ENCODE data around the gene EIF3F.

Gene EIF3F

GRCh38 chr11:8045839-8046238 is 58.7 kb downstream of the EIF3F start:
- no peak for TF ChIP-seq POLR2AphosphoS5 (IDR thresholded peaks at IDR 0.05; ENCODE audit: low read depth, low read length)
- TF ChIP-seq REST (IDR thresholded peaks at IDR 0.05; ENCODE audit: insufficient read depth in 1 of 2, low read depth in 2 of 2, low read length in 2 of 2) = no peak
- TF ChIP-seq TAF1 (IDR thresholded peaks at IDR 0.05; ENCODE audit: borderline replicate concordance, insufficient read depth, low read length) = no peak
- TF ChIP-seq FOXP2 (optimal IDR thresholded peaks at IDR 0.05; ENCODE audit: borderline replicate concordance, extremely low read depth, extremely low read length, insufficient read depth) = no peak
- TF ChIP-seq SIN3A (IDR thresholded peaks at IDR 0.05; ENCODE audit: borderline replicate concordance, insufficient read depth, low read length) = no peak

GRCh38 chr11:8047382-8047781 is 60.2 kb downstream of the EIF3F start:
- TF ChIP-seq SIN3A (IDR thresholded peaks at IDR 0.05; ENCODE audit: borderline replicate concordance, insufficient read depth, low read length) (no peak), REST (IDR thresholded peaks at IDR 0.05; ENCODE audit: insufficient read depth in 1 of 2, low read depth in 2 of 2, low read length in 2 of 2) (no peak), FOXP2 (optimal IDR thresholded peaks at IDR 0.05; ENCODE audit: borderline replicate concordance, extremely low read depth, extremely low read length, insufficient read depth) (no peak), TAF1 (IDR thresholded peaks at IDR 0.05; ENCODE audit: borderline replicate concordance, insufficient read depth, low read length) (no peak), POLR2AphosphoS5 (IDR thresholded peaks at IDR 0.05; ENCODE audit: low read depth, low read length) (no peak)

- TF ChIP-seq FOXP2 (optimal IDR thresholded peaks at IDR 0.05; ENCODE audit: borderline replicate concordance, extremely low read depth, extremely low read length, insufficient read depth) = no peak
- TF ChIP-seq POLR2AphosphoS5 (IDR thresholded peaks at IDR 0.05; ENCODE audit: low read depth, low read length) = no peak
- no peak for TF ChIP-seq SIN3A (IDR thresholded peaks at IDR 0.05; ENCODE audit: borderline replicate concordance, insufficient read depth, low read length)
- no peak for TF ChIP-seq REST (IDR thresholded peaks at IDR 0.05; ENCODE audit: insufficient read depth in 1 of 2, low read depth in 2 of 2, low read length in 2 of 2)
- no peak for TF ChIP-seq TAF1 (IDR thresholded peaks at IDR 0.05; ENCODE audit: borderline replicate concordance, insufficient read depth, low read length)
Measured at GRCh38 chr11:8049084-8049483, 61.9 kb downstream of the EIF3F start.

Measured in PFSK-1 (cell line).